CD4-positive, alpha-beta T cell treated with Interleukin-6 at 100 ng/mL for 8 hours (primary cell): Measurements from ENCODE around the gene EPB41L4A.
"Not testable (repeated sequence)": the region's sequence is repeated elsewhere in the genome, so short reads cannot be mapped to it uniquely, and the experiment has no call there.

Experiments used
- DNase-seq: peaks from one replicate; pipeline ENCODE4 v3.0.0-alpha.2; 2020; ENCODE audit warnings: mixed read lengths, low spot score

Gene EPB41L4A

GRCh38 chr5:112419164-112419985 lies at the start of gene EPB41L4A:
EPB41L4A (minus strand) TSS chr5:112419277; CDS start chr5:112419039, 238 bp downstream.
- DNase-seq: no peak

- DNase-seq: no peak
Observed at GRCh38 chr5:112467485-112467884, 48.4 kb upstream of the EPB41L4A start.

- DNase-seq: not testable (repeated sequence)
Observed at GRCh38 chr5:112466261-112466660, 47.2 kb upstream of the EPB41L4A start.

- DNase-seq: not testable (repeated sequence)
Observed at GRCh38 chr5:112447187-112447760, 28.2 kb upstream of the EPB41L4A start.

DNA sequence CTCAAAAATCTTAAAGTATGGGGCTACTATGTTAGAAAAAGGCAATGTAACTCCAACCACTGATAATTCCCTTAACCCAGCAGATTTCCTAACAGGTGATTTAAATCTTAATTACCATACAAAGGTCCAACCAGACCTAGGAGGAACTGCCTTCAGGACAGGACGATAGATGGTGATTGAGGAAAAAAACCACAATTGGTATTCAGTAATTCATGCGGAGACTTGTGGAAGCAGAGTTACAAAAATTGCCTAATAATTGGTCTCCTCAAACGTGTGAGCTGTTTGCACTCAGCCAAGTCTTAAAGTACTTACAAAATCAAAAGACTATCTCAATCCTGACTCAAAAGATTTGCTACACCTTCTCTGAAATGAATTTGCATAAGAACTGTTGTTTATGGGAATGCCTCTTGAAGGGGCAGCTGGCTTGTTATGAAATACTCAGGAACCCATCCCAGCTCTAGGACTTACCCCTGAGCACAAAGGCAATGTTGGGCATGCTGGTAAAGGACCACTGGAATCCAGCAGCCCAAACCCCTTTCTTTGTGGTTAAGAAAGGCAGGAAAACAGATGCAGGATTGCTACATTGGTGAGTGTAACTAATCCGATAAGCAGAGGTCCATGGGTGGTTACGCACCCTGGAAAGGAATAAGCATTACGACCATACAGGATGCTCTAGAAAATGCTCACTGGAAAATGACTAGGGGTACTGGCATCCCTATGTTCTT lies 26.7 kb upstream of the EPB41L4A start:
- no peak for DNase-seq

GRCh38 chr5:112443932-112444331 lies 24.9 kb upstream of the EPB41L4A start:
- not testable (repeated sequence) for DNase-seq

DNA sequence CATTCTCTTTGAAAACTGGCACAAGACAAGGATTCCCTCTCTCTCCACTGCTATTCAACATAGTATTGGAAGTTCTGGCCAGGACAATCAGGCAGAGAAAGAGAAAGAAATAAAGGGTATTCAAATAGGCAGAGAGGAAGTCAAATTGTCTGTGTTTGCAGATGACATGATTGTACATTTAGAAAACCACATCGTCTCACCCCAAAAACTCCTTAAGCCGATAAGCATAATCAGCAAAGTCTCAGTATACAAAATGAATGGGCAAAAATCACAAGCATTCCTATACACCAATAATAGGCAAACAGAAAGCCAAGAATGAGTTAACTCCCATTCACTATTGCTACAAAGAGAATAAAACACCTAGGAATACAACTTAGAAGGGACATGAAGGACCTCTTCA lies 21.0 kb upstream of the EPB41L4A start:
- no peak for DNase-seq

DNA sequence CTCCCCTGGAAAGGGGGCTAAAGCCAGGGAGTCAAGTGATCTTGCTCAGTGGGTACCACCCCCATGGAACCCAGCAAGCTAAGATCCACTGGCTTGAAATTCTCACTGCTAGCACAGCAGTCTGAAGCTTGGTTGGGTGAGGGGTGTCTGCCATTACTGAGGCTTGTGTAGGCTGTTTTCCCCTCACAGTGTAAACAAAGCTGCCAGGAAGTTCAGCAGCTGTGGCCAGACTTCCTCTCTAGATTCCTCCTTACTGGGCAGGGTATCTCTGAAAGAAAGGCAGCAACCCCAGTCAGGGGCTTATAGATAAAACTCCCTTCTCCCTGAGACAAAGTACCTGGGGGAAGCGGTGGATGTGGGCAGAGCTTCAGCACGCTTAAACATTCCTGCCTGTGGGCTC lies 17.1 kb upstream of the EPB41L4A start:
- DNase-seq: no peak

DNA sequence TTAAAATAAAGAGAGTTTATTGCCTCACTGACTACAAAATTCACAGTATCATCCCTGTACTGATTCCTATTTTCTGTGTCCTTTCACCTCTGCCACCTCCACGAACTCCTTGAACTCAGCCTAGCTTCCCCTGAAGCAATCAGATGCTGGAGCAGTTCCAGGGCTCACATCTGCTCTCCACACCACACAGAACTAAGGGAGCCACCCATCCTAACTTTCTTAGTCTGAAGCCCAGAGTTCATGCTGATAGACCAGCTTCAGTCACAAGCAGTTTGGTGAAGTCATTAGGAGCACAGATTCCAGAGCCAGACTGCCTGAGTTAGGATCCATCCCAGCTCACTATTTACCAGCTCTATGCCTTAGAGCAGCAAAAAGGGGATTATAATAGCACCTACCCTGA lies 15.6 kb upstream of the EPB41L4A start:
- DNase-seq: no peak

GRCh38 chr5:112426202-112426601 lies 7.1 kb upstream of the EPB41L4A start:
- DNase-seq: not testable (repeated sequence)

DNA sequence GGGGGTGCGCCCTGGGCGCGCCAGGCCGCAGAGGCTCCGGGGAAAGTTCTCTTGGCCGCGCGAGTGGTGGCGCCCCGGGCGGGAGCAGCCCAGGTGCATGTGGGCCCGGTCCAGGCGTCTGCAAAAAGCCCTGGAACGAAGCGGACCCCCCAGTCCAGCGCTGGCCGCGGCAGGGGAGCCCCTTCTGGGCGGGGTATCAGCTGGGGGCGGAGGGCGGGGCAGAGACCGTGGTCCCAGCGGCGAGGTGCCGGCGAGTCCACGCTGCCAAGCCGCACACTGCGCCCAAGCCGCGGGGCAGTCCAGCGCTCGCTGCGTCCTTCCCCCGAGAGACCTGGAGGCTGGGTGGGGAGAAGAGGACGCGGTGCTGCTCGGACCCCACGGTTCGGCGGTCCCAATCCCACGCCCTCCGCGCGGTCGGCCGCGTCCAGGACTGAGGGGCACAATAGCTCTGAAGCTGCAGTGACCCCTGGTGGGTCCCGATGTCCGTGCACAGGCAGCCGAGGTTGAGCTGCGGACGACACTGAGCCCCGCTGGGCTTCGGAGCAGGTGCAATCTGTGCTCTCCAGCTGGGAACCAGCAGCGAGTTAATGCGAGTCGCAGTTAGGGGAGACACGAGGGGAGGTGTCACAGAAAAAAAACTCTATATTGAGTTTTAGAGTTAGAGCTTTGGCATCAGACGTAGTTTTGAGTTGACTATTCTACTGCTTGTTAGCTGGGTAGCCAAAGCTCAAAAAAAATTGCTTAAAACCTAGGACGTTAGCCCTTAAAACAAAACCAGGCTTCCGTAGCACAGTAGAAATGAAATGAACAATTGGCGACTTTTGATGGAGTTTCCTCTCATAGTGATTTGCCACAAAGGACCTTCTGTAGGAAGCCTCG lies 1.1 kb upstream of the EPB41L4A start:
- no peak for DNase-seq

GRCh38 chr5:112418659-112419163 lies 366 bp downstream of the EPB41L4A start:
- DNase-seq: no peak

GRCh38 chr5:112417931-112418658 lies 982 bp downstream of the EPB41L4A start:
- peak; percentile 4 for DNase-seq

- DNase-seq: no peak
Observed at GRCh38 chr5:112415552-112415951, 3.5 kb downstream of the EPB41L4A start.

- DNase-seq: no peak
Observed at GRCh38 chr5:112413611-112414010, 5.5 kb downstream of the EPB41L4A start.

- no peak for DNase-seq
Observed at GRCh38 chr5:112412346-112412745, 6.7 kb downstream of the EPB41L4A start.

DNA sequence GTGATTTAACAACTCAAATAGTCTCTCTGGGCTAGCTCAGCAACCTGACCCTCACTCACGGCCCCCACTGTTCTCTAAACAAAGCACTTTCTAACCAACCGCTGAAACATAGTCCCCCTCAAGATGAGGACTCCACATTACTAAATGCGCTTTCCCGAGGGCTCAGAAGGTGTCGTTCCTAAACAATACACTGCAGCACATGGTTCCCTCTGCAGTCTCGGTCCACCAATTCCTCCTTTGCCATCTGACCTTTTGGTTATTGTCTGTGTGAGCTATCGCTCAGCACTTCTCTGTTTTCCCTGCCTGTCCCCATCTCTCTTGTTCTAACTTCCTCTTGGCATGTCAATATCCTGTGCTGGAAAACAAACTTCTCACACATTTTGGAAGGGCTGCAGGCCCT lies 7.2 kb downstream of the EPB41L4A start:
- DNase-seq: no peak

DNA sequence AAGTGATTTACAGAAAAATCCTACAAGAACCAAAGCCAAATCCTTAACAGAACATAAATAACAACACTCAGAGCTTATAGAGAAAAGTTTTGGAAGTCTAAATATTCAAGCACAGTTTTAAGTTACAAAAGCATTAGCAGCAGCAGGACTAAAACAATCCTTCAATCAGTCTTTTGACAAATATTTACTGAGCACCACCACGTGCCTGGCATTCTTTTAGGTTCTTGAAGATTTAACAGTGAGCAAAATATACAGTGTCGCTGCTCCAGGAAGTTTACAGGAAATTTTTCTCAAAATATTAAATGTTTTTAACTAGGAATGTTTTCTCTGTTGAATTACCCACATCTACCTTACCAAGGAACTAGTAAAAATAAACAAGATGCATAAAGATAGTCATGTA lies 11.4 kb downstream of the EPB41L4A start:
- no peak for DNase-seq

DNA sequence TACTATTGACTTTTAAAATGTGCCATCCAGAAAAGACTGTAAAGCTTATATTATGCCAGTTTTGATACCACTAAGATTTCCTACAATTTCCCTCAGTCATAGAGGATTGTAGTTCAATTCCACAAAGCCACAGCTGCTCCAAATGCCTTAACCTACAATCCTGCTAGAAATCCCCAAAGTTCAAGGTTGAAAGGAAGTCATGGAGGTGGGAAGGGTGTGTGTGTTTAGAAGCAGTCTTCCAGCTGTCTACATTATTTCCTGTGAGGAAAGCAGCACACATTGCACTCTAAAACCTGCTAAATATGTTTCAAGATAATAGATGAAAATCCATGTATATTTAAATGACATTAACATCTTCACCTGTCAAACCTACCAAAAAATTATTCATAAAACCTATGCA lies 11.8 kb downstream of the EPB41L4A start:
- no peak for DNase-seq

GRCh38 chr5:112403069-112403468 lies 16.0 kb downstream of the EPB41L4A start:
- no peak for DNase-seq

DNA sequence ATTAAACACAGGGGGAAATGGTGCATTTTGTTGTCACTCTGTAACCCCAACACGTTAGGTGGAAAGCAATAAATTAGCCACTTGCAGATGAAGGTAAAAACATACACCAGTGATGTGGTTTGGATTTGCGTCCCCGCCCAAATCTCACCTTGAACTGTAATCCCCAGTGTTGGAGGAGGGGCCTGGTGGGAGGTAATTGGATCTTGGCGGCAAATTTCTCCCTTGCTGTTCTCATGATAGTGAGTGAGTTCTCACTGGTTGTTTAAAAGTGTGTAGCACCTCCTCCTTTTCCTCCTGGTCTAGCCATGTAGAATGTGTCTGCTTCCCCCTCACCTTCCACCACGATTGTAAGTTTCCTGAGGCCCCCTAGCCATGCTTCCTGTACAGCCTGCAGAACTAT lies 17.2 kb downstream of the EPB41L4A start:
- DNase-seq: no peak
